WTC11 (cell line): Measurements from ENCODE around the gene OTULIN.

ENCODE experiments used
- CREM ChIP-seq: sonication (generic); formaldehyde crosslinking; IDR thresholded peaks from 2 replicates; pipeline ENCODE4 v1.8.1; 2022; ENCODE audit warnings: mild to moderate bottlenecking, missing genetic modification reagents, moderate library complexity
- ESRRA ChIP-seq: sonication (generic); formaldehyde crosslinking; IDR thresholded peaks from 2 replicates; pipeline ENCODE4 v1.8.1; 2022; ENCODE audit warnings: mild to moderate bottlenecking, missing genetic modification reagents, borderline replicate concordance
- NR2C2 ChIP-seq: sonication (generic); formaldehyde crosslinking; IDR thresholded peaks from 2 replicates; pipeline ENCODE4 v1.8.0; 2022; ENCODE audit warnings: mild to moderate bottlenecking, missing genetic modification reagents
- TEAD4 ChIP-seq: sonication (generic); formaldehyde crosslinking; IDR thresholded peaks from 2 replicates; pipeline ENCODE4 v1.8.0; 2022; ENCODE audit warnings: mild to moderate bottlenecking, missing genetic modification reagents
- ZBTB21 ChIP-seq: sonication (generic); formaldehyde crosslinking; IDR thresholded peaks from 2 replicates; pipeline ENCODE4 v1.8.1; 2023; ENCODE audit warnings: mild to moderate bottlenecking, missing genetic modification reagents, borderline replicate concordance
- ZNF121 ChIP-seq: sonication (generic); formaldehyde crosslinking; IDR thresholded peaks from 2 replicates; pipeline ENCODE4 v1.8.0; 2023; ENCODE audit warnings: missing genetic modification reagents
- ZNF423 ChIP-seq: fragments of 250-450 bp; sonication (Bioruptor Pico); IDR thresholded peaks from 2 replicates; pipeline ENCODE4 v2.1.2; 2022; ENCODE audit warnings: mild to moderate bottlenecking, moderate library complexity
- TF ChIP-seq, protein P1 (sequence below): fragments of 200-600 bp; IDR thresholded peaks from 2 replicates; pipeline ENCODE4 v1.8.0; 2022; ENCODE audit warnings: antibody characterized with exemption
- TF ChIP-seq, protein P2 (sequence below): sonication (generic); formaldehyde crosslinking; conservative IDR thresholded peaks from 2 replicates; pipeline ENCODE4 v1.8.1; 2022; ENCODE audit warnings: mild to moderate bottlenecking, missing genetic modification reagents
- TF ChIP-seq, protein P3 (sequence below): sonication (generic); formaldehyde crosslinking; IDR thresholded peaks from 2 replicates; pipeline ENCODE4 v1.8.1; 2023; ENCODE audit warnings: mild to moderate bottlenecking, missing genetic modification reagents, moderate library complexity
- TF ChIP-seq, protein P4 (sequence below): sonication (generic); formaldehyde crosslinking; IDR thresholded peaks from 2 replicates; pipeline ENCODE4 v1.8.0; 2022; ENCODE audit warnings: mild to moderate bottlenecking, missing genetic modification reagents
- TF ChIP-seq, protein P5 (sequence below): sonication (generic); formaldehyde crosslinking; IDR thresholded peaks from 2 replicates; pipeline ENCODE4 v1.8.1; 2023; ENCODE audit warnings: mild to moderate bottlenecking, missing genetic modification reagents, moderate library complexity
- TF ChIP-seq, protein P6 (sequence below): sonication (generic); formaldehyde crosslinking; IDR thresholded peaks from 2 replicates; pipeline ENCODE4 v1.8.1; 2023; ENCODE audit warnings: mild to moderate bottlenecking, missing genetic modification reagents

DNA sequence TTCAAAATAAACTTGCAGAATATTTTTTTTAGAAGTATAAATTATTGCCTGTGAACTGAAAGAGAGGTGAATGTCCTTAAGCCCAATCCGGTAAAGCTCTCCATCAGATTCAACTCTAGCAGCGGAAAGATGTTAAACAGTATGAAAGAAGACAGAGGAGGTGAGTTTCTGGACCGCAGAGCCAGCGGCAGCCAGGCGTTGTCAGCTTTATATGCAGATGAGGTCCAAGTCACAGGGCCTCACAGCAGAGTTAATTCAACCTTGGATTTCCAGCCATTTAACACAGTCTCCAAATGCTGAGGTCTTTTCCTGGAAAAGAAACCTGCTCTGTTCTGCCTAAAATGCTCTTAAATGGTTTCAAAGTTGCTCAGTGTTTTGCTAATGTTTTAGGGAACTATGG lies 75.5 kb downstream of the OTULIN start:
- TF ChIP-seq, protein P1, sequence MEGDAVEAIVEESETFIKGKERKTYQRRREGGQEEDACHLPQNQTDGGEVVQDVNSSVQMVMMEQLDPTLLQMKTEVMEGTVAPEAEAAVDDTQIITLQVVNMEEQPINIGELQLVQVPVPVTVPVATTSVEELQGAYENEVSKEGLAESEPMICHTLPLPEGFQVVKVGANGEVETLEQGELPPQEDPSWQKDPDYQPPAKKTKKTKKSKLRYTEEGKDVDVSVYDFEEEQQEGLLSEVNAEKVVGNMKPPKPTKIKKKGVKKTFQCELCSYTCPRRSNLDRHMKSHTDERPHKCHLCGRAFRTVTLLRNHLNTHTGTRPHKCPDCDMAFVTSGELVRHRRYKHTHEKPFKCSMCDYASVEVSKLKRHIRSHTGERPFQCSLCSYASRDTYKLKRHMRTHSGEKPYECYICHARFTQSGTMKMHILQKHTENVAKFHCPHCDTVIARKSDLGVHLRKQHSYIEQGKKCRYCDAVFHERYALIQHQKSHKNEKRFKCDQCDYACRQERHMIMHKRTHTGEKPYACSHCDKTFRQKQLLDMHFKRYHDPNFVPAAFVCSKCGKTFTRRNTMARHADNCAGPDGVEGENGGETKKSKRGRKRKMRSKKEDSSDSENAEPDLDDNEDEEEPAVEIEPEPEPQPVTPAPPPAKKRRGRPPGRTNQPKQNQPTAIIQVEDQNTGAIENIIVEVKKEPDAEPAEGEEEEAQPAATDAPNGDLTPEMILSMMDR, result no peak
- TF ChIP-seq TEAD4 (CRISPR knock-in tag) (no peak), ESRRA (CRISPR knock-in tag) (no peak), ZNF423 (CRISPR knock-in tag) (no peak), NR2C2 (CRISPR knock-in tag) (no peak), CREM (CRISPR knock-in tag) (no peak), ZBTB21 (CRISPR knock-in tag) (no peak), ZNF121 (CRISPR knock-in tag) (no peak)
- TF ChIP-seq, protein P2, sequence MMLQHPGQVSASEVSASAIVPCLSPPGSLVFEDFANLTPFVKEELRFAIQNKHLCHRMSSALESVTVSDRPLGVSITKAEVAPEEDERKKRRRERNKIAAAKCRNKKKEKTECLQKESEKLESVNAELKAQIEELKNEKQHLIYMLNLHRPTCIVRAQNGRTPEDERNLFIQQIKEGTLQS, result no peak
- TF ChIP-seq, protein P3, sequence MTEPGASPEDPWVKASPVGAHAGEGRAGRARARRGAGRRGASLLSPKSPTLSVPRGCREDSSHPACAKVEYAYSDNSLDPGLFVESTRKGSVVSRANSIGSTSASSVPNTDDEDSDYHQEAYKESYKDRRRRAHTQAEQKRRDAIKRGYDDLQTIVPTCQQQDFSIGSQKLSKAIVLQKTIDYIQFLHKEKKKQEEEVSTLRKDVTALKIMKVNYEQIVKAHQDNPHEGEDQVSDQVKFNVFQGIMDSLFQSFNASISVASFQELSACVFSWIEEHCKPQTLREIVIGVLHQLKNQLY (CRISPR knock-in tag), result no peak
- TF ChIP-seq, protein P4, sequence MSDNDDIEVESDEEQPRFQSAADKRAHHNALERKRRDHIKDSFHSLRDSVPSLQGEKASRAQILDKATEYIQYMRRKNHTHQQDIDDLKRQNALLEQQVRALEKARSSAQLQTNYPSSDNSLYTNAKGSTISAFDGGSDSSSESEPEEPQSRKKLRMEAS (CRISPR knock-in tag), result no peak
- TF ChIP-seq, protein P5, sequence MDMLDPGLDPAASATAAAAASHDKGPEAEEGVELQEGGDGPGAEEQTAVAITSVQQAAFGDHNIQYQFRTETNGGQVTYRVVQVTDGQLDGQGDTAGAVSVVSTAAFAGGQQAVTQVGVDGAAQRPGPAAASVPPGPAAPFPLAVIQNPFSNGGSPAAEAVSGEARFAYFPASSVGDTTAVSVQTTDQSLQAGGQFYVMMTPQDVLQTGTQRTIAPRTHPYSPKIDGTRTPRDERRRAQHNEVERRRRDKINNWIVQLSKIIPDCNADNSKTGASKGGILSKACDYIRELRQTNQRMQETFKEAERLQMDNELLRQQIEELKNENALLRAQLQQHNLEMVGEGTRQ, result no peak
- TF ChIP-seq, protein P6, sequence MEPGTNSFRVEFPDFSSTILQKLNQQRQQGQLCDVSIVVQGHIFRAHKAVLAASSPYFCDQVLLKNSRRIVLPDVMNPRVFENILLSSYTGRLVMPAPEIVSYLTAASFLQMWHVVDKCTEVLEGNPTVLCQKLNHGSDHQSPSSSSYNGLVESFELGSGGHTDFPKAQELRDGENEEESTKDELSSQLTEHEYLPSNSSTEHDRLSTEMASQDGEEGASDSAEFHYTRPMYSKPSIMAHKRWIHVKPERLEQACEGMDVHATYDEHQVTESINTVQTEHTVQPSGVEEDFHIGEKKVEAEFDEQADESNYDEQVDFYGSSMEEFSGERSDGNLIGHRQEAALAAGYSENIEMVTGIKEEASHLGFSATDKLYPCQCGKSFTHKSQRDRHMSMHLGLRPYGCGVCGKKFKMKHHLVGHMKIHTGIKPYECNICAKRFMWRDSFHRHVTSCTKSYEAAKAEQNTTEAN, result no peak
